Transverse colon (tissue), 4 donors: ENCODE results near the gene INTS14. TPM values are rescaled to one million over a fixed set of nuclear protein-coding genes. Genes with fewer than 3 reads are reported as not detected.

Source experiments
- DNase-seq: peaks from one replicate; pipeline ENCODE4 v3.0.0-alpha.2; 2019
- H3K27ac ChIP-seq, 4 donors: fragments of 200-600 bp; sonication (generic); 2 replicates each; pipeline ENCODE4 v1.5.1; 2016 to 2018; ENCODE audit warnings: inconsistent platforms in 4 of 4
- H3K27me3 ChIP-seq: fragments of 200-600 bp; sonication (generic); 2 replicates; pipeline ENCODE4 v1.5.1; 2017; ENCODE audit warnings: inconsistent platforms
- H3K36me3 ChIP-seq, 4 donors: fragments of 200-600 bp; sonication (generic); 2 replicates each; pipeline ENCODE4 v1.5.1; 2017 to 2019; ENCODE audit warnings: inconsistent platforms in 4 of 4
- H3K4me1 ChIP-seq, 4 donors: fragments of 200-600 bp; sonication (generic); 2 replicates each; pipeline ENCODE4 v1.5.1; 2017 to 2020; ENCODE audit warnings: inconsistent platforms in 4 of 4
- H3K4me3 ChIP-seq, 4 donors: fragments of 200-600 bp; sonication (generic); 1 replicate in 1 of 4; 2 replicates in 3 of 4; pipeline versions ENCODE4 v1.5.1 to v1.6.1; 2017 to 2019; ENCODE audit warnings: inconsistent platforms in 4 of 4
- H3K9me3 ChIP-seq, 2 donors: fragments of 200-600 bp; sonication (generic); 2 replicates each; pipeline ENCODE4 v1.5.1; 2017 to 2019; ENCODE audit warnings: inconsistent platforms in 2 of 2
- EP300 ChIP-seq: sonication (generic); formaldehyde crosslinking; IDR thresholded peaks from one replicate; pipeline ENCODE4 v1.6.1; 2017; ENCODE audit warnings: antibody characterized with exemption, low read depth
- POLR2A ChIP-seq: fragments of 450-650 bp; IDR thresholded peaks from one replicate; pipeline ENCODE4 v1.6.1; 2016; ENCODE audit warnings: antibody characterized with exemption, mild to moderate bottlenecking, moderate library complexity
- POLR2AphosphoS5 ChIP-seq, 3 donors: sonication (generic); formaldehyde crosslinking; IDR thresholded peaks; one replicate each; pipeline ENCODE4 v1.6.1; 2016; ENCODE audit warnings: antibody characterized with exemption in 3 of 3
- WGBS, 2 donors: methylation state at CpG; one replicate each; pipeline ENCODE4 v1.1.5; 2018; ENCODE audit warnings: low coverage in 1 of 2; 5-methylcytosine and 5-hydroxymethylcytosine counted together
- in situ Hi-C, 4 donors: fragments of 200-750 bp; cut with MboI; loops; one replicate each; pipeline versions ENCODE4 v1.15.0 to v1.15.1; 2017; ENCODE audit warnings: low sequenced_read_pairs in 3 of 4, low pct_ligation_motif_present in 1 of 4, low pct_unique_long_range_greater_than_20kb in 1 of 4
- intact Hi-C: fragments of 100-400 bp; cut with DNase I; formaldehyde crosslinking; loops from one replicate; pipeline ENCODE4 v1.15.1; 2023; ENCODE audit warnings: low total_unique reads
- total RNA-seq, 4 donors: library from RNA; depleted of rRNA; stranded (reverse); fragments of >200 nt; gene quantifications; one replicate each; pipeline ENCODE4 v1.1.0, GENCODE V29; 2016
- TF ChIP-seq, protein P1 (sequence below), 5 experiments: fragments of 200-600 bp in 3 of 5; fragments of 450-650 bp in 2 of 5; sonication (generic) in 3 of 5; IDR thresholded peaks; 1 replicate in 2 of 5; 2 replicates in 3 of 5; pipeline ENCODE4 v1.5.1; 2016 to 2017; ENCODE audit warnings: antibody characterized with exemption in 5 of 5, inconsistent platforms in 3 of 5, mild to moderate bottlenecking in 2 of 5, moderate library complexity in 1 of 5

The INTS14 gene
- total RNA-seq, 4 donors from 2014 or later: 12.3 to 272 (median 37.2) TPM

DNA sequence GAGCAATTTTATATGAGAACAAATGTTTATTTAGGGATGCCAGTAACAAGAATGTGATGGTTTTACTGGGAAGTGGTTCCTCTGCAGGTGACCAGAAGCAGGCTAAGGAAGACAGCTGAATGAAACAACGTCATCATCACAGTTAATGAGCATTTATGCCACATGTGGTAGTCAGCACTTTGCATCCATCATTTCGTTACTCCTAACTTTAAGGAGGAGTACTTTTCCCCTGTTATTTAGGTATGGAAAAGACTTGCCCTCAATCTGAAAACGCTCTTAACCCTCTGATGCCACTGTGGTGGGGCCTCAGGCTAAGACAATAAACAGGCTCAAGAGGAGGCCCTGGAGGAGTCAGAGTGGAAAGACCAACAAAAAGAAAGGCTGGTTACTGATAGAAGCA, 31.2 kb downstream of the INTS14 start:
- H3K27me3 ChIP-seq: no peaks in the 10 kb centered on the region
- DNase-seq: no peak
- H3K27ac ChIP-seq: no peak overlapping the region
- in situ Hi-C loops (no loop called here), intact Hi-C loops (no loop called here)
- WGBS, 2 donors: 61 to 81% methylated on average over 2 to 3 of the region's 3 CpGs
- H3K4me1 ChIP-seq: no peaks in the 10 kb centered on the region
- H3K36me3 ChIP-seq: peaks cover 0 to 50% (median 16%) of the 10 kb centered on the region in 4 donors
- TF ChIP-seq EP300: no peak
- TF ChIP-seq, protein P1, sequence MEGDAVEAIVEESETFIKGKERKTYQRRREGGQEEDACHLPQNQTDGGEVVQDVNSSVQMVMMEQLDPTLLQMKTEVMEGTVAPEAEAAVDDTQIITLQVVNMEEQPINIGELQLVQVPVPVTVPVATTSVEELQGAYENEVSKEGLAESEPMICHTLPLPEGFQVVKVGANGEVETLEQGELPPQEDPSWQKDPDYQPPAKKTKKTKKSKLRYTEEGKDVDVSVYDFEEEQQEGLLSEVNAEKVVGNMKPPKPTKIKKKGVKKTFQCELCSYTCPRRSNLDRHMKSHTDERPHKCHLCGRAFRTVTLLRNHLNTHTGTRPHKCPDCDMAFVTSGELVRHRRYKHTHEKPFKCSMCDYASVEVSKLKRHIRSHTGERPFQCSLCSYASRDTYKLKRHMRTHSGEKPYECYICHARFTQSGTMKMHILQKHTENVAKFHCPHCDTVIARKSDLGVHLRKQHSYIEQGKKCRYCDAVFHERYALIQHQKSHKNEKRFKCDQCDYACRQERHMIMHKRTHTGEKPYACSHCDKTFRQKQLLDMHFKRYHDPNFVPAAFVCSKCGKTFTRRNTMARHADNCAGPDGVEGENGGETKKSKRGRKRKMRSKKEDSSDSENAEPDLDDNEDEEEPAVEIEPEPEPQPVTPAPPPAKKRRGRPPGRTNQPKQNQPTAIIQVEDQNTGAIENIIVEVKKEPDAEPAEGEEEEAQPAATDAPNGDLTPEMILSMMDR (IDR thresholded peaks at IDR 0.05): no peak
- TF ChIP-seq POLR2AphosphoS5 (IDR thresholded peaks at IDR 0.05): no peak
- TF ChIP-seq POLR2A: no peak
- no peak overlapping the region for H3K4me3 ChIP-seq
- H3K9me3 ChIP-seq: no peaks in the 10 kb centered on the region

- H3K4me3 ChIP-seq: no peak overlapping the region
- no peak for DNase-seq
- WGBS, 2 donors: 79% methylated on average over 8 of the region's 8 CpGs; no CpG with 5 or more reads in 1 of the 2 donors
- H3K4me1 ChIP-seq: no peaks in the 10 kb centered on the region
- H3K27ac ChIP-seq: no peak overlapping the region
- H3K27me3 ChIP-seq: no peaks in the 10 kb centered on the region
- H3K9me3 ChIP-seq: no peaks in the 10 kb centered on the region
- peaks cover 0 to 43% (median 13%) of the 10 kb centered on the region in 4 donors for H3K36me3 ChIP-seq
- TF ChIP-seq POLR2AphosphoS5 (IDR thresholded peaks at IDR 0.05) (no peak), EP300 (no peak), POLR2A (no peak)
- TF ChIP-seq, protein P1 (IDR thresholded peaks at IDR 0.05): no peak
- in situ Hi-C loops: no loop called here
- intact Hi-C loops: no loop called here
These were observed 31.8 kb downstream of the INTS14 start for GRCh38 chr15:65578904-65579728.

- 73 to 93% methylated on average over 4 to 6 of the region's 6 CpGs for WGBS, 2 donors
- Histone ChIP-seq H3K4me3 (no peak overlapping the region), H3K4me1 (no peaks in the 10 kb centered on the region), H3K27me3 (no peaks in the 10 kb centered on the region), H3K27ac (no peak overlapping the region), H3K9me3 (no peaks in the 10 kb centered on the region), H3K36me3 (peaks cover 0 to 30% (median 13%) of the 10 kb centered on the region in 4 donors)
- DNase-seq: no peak
- in situ Hi-C loops: no loop called here
- intact Hi-C loops: no loop called here
- TF ChIP-seq POLR2AphosphoS5 (IDR thresholded peaks at IDR 0.05) (no peak), POLR2A (no peak), EP300 (no peak)
- TF ChIP-seq, protein P1 (IDR thresholded peaks at IDR 0.05): no peak
These were observed 33.6 kb downstream of the INTS14 start for GRCh38 chr15:65577129-65577996.

- no peak for DNase-seq
- intact Hi-C loops: no loop called here
- Histone ChIP-seq H3K9me3 (no peaks in the 10 kb centered on the region), H3K36me3 (peaks cover 0 to 34% (median 12%) of the 10 kb centered on the region in 4 donors), H3K27ac (no peak overlapping the region), H3K4me1 (no peaks in the 10 kb centered on the region), H3K4me3 (no peak overlapping the region), H3K27me3 (no peaks in the 10 kb centered on the region)
- WGBS, 2 donors: 93 to 100% methylated on average over 1 of the region's 1 CpG
- TF ChIP-seq POLR2AphosphoS5 (IDR thresholded peaks at IDR 0.05): no peak
- in situ Hi-C loops: no loop called here
These were observed 34.3 kb downstream of the INTS14 start for GRCh38 chr15:65576664-65577063.
